GF-D8 (cell line): ENCODE measurements around the gene ANKRD33B.
"Not testable (repeated sequence)": the region's sequence is repeated elsewhere in the genome, so short reads cannot be mapped to it uniquely, and the experiment has no call there.

Source experiments
- DNase-seq: peaks from one replicate; lab custom pipeline; 2025; lab: John Stamatoyannopoulos, UW

The ANKRD33B gene

GRCh38 chr5:10595293-10595671 is 31.4 kb downstream of the ANKRD33B start:
- DNase-seq, result no peak

- no peak for DNase-seq
These were observed 31.9 kb downstream of the ANKRD33B start for GRCh38 chr5:10595672-10596309.

- DNase-seq, result no peak
These were observed 32.4 kb downstream of the ANKRD33B start for GRCh38 chr5:10596310-10596703.

- DNase-seq, result no peak
These were observed 33.1 kb downstream of the ANKRD33B start for GRCh38 chr5:10596886-10597451.

GRCh38 chr5:10599113-10599512 is 35.2 kb downstream of the ANKRD33B start:
- DNase-seq, result no peak

GRCh38 chr5:10599862-10600284 is 36.0 kb downstream of the ANKRD33B start:
- no peak for DNase-seq

- DNase-seq, result no peak
These were observed 36.9 kb downstream of the ANKRD33B start for GRCh38 chr5:10600626-10601245.

GRCh38 chr5:10601246-10602030 is 37.6 kb downstream of the ANKRD33B start:
- no peak for DNase-seq

GRCh38 chr5:10602031-10602806 is 38.3 kb downstream of the ANKRD33B start:
- DNase-seq, result no peak

GRCh38 chr5:10604975-10605374 is 41.1 kb downstream of the ANKRD33B start:
- DNase-seq, result no peak

GRCh38 chr5:10606632-10607022 is 42.8 kb downstream of the ANKRD33B start:
- not testable (repeated sequence) for DNase-seq

- peak; percentile 99 for DNase-seq
These were observed 43.3 kb downstream of the ANKRD33B start for GRCh38 chr5:10607023-10607665.

GRCh38 chr5:10607666-10608073 is 43.8 kb downstream of the ANKRD33B start:
- DNase-seq, result peak; percentile 87

- DNase-seq, result peak; percentile 57
These were observed 44.2 kb downstream of the ANKRD33B start for GRCh38 chr5:10608081-10608480.

- no peak for DNase-seq
These were observed 46.2 kb downstream of the ANKRD33B start for GRCh38 chr5:10610058-10610457.

GRCh38 chr5:10611290-10611689 is 47.4 kb downstream of the ANKRD33B start:
- DNase-seq, result no peak

GRCh38 chr5:10612251-10612650 is 48.4 kb downstream of the ANKRD33B start:
- no peak for DNase-seq

GRCh38 chr5:10615693-10616092 is 51.8 kb downstream of the ANKRD33B start:
- DNase-seq, result no peak

- DNase-seq, result no peak
These were observed 53.2 kb downstream of the ANKRD33B start for GRCh38 chr5:10617103-10617502.

- no peak for DNase-seq
These were observed 54.4 kb downstream of the ANKRD33B start for GRCh38 chr5:10618311-10618710.

GRCh38 chr5:10619649-10620048 is 55.8 kb downstream of the ANKRD33B start:
- no peak for DNase-seq
